Measurements from ENCODE around the gene OSBPL3.

DNA sequence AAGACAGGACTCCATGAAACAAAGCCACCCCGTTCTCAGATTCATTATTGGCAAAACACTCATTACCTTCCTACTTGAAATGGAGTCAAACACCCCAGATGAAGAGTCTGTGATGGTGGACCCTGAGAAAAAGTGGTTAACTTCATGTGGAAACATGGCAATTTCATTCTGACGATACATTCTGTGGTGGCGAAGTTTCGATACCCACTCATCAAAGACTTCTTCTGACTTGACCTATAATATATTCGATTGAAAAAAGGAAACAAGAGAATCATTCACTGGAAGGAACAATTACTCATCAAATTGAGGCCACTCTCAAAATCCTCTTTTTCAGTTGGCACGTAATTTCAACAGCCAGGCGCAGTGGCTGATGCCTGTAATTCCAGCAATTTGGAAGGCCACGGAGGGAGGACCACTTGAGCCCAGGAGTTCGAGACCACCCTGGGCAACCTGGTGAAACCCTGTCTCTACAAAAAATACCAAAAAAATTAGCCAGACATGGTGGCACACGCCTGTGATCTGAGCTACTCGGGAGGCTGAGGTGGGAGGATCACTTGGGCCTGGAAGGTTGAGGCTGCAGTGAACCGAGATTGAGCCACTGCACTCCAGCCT, 113.9 kb downstream of the OSBPL3 start:
- TF ChIP-seq, protein P1, sequence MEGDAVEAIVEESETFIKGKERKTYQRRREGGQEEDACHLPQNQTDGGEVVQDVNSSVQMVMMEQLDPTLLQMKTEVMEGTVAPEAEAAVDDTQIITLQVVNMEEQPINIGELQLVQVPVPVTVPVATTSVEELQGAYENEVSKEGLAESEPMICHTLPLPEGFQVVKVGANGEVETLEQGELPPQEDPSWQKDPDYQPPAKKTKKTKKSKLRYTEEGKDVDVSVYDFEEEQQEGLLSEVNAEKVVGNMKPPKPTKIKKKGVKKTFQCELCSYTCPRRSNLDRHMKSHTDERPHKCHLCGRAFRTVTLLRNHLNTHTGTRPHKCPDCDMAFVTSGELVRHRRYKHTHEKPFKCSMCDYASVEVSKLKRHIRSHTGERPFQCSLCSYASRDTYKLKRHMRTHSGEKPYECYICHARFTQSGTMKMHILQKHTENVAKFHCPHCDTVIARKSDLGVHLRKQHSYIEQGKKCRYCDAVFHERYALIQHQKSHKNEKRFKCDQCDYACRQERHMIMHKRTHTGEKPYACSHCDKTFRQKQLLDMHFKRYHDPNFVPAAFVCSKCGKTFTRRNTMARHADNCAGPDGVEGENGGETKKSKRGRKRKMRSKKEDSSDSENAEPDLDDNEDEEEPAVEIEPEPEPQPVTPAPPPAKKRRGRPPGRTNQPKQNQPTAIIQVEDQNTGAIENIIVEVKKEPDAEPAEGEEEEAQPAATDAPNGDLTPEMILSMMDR (IDR thresholded peaks at IDR 0.05 in 4 of 5, conservative IDR thresholded peaks at IDR 0.05 in 1 of 5) = no peak
- TF ChIP-seq POLR2A (IDR thresholded peaks at IDR 0.05) = no peak

Data from gastrocnemius medialis (tissue), 4 donors.